SU-DHL-6 (cell line): Measurements from ENCODE around the gene CXCL10.

Experiments
- H2AFZ ChIP-seq: fragments of 200-600 bp; sonication (generic); 2 replicates; pipeline ENCODE4 v1.6.1; 2014; ENCODE audit warnings: low read depth, mild to moderate bottlenecking, moderate library complexity, mixed read lengths, antibody characterized with exemption, low read length; ENCODE audit not compliant: severe bottlenecking
- H3F3A ChIP-seq: fragments of 200-600 bp; shearing (Covaris generic); 2 replicates; pipeline ENCODE4 v1.6.0; 2016; ENCODE audit warnings: antibody characterized with exemption, mild to moderate bottlenecking; ENCODE audit not compliant: insufficient read depth
- H3K27ac ChIP-seq: fragments of 200-600 bp; sonication (generic); 2 replicates; pipeline ENCODE4 v1.5.1; 2016; ENCODE audit warnings: low read depth, mild to moderate bottlenecking, low read length, moderate library complexity, mixed read lengths
- H3K27me3 ChIP-seq: fragments of 200-600 bp; sonication (generic), shearing (Covaris generic); 2 replicates; pipeline ENCODE4 v1.6.0; 2014; ENCODE audit warnings: mild to moderate bottlenecking, low read length
- H3K36me3 ChIP-seq: fragments of 200-600 bp; sonication (generic); 2 replicates; pipeline ENCODE4 v1.6.1; 2014; ENCODE audit warnings: mild to moderate bottlenecking, low read length, mixed read lengths
- H3K4me2 ChIP-seq: fragments of 300-600, 200-600 bp; shearing (Covaris generic), sonication (generic); 2 replicates; pipeline ENCODE4 v1.6.0; 2014; ENCODE audit warnings: low read length, low read depth, mild to moderate bottlenecking; ENCODE audit not compliant: poor library complexity, severe bottlenecking
- H3K4me3 ChIP-seq: fragments of 200-600 bp; sonication (generic); 2 replicates; pipeline ENCODE4 v1.5.1; 2014; ENCODE audit warnings: antibody characterized with exemption, low read length, mild to moderate bottlenecking, mixed read lengths; ENCODE audit not compliant: insufficient read depth, poor library complexity, severe bottlenecking
- H3K79me2 ChIP-seq: fragments of 200-600 bp; sonication (generic); 2 replicates; pipeline ENCODE4 v1.6.1; 2014; ENCODE audit warnings: mild to moderate bottlenecking, low read length, moderate library complexity; ENCODE audit not compliant: insufficient read depth
- H3K9ac ChIP-seq: fragments of 200-600 bp; sonication (generic); 2 replicates; pipeline ENCODE4 v1.7.0; 2014; ENCODE audit warnings: mild to moderate bottlenecking, low read length
- H3K9me2 ChIP-seq: fragments of 200-600 bp; sonication (generic); replicated peaks from 2 replicates; pipeline ENCODE4 v1.6.1; 2014; ENCODE audit warnings: low read length; ENCODE audit not compliant: insufficient read depth
- H3K9me3 ChIP-seq: fragments of 200-600 bp; sonication (generic); 2 replicates; pipeline ENCODE4 v1.6.1; 2014; ENCODE audit warnings: low read length, mixed read lengths; ENCODE audit not compliant: insufficient read depth
- H4K20me1 ChIP-seq: fragments of 200-600 bp; sonication (generic); 2 replicates; pipeline ENCODE4 v1.6.1; 2014; ENCODE audit warnings: low read depth, mild to moderate bottlenecking, antibody characterized with exemption, low read length, moderate library complexity, mixed read lengths
- EZH2phosphoT487 ChIP-seq: fragments of 200-600 bp; sonication (generic), shearing (Covaris generic); conservative IDR thresholded peaks from 2 replicates; pipeline ENCODE4 v1.6.1; 2018; ENCODE audit warnings: mild to moderate bottlenecking, antibody characterized with exemption, low read length, moderate library complexity, mixed read lengths
- TF ChIP-seq, protein P1 (sequence below): fragments of 200-600 bp; sonication (generic); IDR thresholded peaks from one replicate; pipeline ENCODE4 v1.5.1; 2017; ENCODE audit warnings: antibody characterized with exemption, mild to moderate bottlenecking, low read length, moderate library complexity; ENCODE audit not compliant: insufficient read depth, poor library complexity, severe bottlenecking

The CXCL10 gene

DNA sequence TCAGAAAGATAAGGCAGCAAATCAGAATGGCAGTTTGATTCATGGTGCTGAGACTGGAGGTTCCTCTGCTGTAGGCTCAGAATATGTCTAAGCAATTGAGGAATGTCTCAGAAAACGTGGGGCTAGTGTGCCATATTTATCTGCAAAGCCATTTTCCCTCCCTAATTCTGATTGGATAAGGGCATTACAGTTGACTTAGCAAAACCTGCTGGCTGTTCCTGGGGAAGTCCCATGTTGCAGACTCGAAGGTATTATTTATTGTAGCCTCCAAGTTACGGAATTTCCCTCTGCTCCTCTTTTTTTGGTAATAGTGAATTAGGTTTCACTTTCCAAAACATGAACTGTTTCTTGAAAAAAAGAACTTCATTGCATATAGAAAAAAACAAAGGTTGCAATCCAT is at the start of gene CXCL10:
CXCL10 (minus strand) TSS at position 109 of the 400 bp plus-strand sequence; CDS start at position 43, 66 bp downstream.
- H2AFZ ChIP-seq: no peak within 1 kb of the TSS
- H3K4me2 ChIP-seq: no peak within 1 kb of the TSS

DNA sequence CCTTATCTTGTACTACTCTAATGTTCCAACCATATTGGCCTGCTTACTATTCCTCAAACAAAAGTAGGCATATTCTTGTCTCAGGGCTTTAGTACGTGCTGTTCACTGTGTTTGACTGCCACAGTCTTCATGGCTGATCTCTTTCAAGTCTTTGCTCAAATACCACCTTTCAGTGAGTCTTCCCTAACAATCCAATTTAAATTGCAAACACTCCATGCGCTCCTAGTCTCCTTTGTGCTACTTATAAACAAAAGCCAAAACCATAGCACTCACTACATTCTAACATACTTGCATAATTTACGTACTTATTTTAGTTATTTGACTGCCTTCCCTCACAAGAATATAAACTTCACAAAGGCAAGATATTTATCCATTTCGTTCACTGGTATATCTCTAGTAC is 49.5 kb upstream of the CXCL10 start:
- H3K79me2 ChIP-seq: no peaks in the 10 kb centered on the region
- H3K9ac ChIP-seq: no peak overlapping the region
- H3K27ac ChIP-seq: no peak overlapping the region
- TF ChIP-seq EZH2phosphoT487: no peak
- TF ChIP-seq, protein P1, sequence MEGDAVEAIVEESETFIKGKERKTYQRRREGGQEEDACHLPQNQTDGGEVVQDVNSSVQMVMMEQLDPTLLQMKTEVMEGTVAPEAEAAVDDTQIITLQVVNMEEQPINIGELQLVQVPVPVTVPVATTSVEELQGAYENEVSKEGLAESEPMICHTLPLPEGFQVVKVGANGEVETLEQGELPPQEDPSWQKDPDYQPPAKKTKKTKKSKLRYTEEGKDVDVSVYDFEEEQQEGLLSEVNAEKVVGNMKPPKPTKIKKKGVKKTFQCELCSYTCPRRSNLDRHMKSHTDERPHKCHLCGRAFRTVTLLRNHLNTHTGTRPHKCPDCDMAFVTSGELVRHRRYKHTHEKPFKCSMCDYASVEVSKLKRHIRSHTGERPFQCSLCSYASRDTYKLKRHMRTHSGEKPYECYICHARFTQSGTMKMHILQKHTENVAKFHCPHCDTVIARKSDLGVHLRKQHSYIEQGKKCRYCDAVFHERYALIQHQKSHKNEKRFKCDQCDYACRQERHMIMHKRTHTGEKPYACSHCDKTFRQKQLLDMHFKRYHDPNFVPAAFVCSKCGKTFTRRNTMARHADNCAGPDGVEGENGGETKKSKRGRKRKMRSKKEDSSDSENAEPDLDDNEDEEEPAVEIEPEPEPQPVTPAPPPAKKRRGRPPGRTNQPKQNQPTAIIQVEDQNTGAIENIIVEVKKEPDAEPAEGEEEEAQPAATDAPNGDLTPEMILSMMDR: no peak
- no peaks in the 10 kb centered on the region for H3K36me3 ChIP-seq
- no peaks in the 10 kb centered on the region for H3F3A ChIP-seq
- no peak overlapping the region for H3K4me3 ChIP-seq
- H3K4me2 ChIP-seq: no peak overlapping the region
- H2AFZ ChIP-seq: no peak overlapping the region
- no peaks in the 10 kb centered on the region for H3K9me2 ChIP-seq
- H4K20me1 ChIP-seq: no peaks in the 10 kb centered on the region
- no peaks in the 10 kb centered on the region for H3K27me3 ChIP-seq
- H3K9me3 ChIP-seq: no peaks in the 10 kb centered on the region

More for the DNA sequence above, at the start of gene CXCL10:
- no peaks in the 10 kb centered on the region for H3K79me2 ChIP-seq
- no peaks in the 10 kb centered on the region for H3F3A ChIP-seq
- no peaks in the 10 kb centered on the region for H4K20me1 ChIP-seq
- no peaks in the 10 kb centered on the region for H3K36me3 ChIP-seq
- TF ChIP-seq, protein P1: no peak
- no peak for TF ChIP-seq EZH2phosphoT487
- no peak within 1 kb of the TSS for H3K4me3 ChIP-seq
- no peak within 1 kb of the TSS for H3K27ac ChIP-seq
- no peaks in the 10 kb centered on the region for H3K9me3 ChIP-seq
- no peaks in the 10 kb centered on the region for H3K27me3 ChIP-seq
- no peaks in the 10 kb centered on the region for H3K9me2 ChIP-seq
- H3K9ac ChIP-seq: no peak within 1 kb of the TSS

DNA sequence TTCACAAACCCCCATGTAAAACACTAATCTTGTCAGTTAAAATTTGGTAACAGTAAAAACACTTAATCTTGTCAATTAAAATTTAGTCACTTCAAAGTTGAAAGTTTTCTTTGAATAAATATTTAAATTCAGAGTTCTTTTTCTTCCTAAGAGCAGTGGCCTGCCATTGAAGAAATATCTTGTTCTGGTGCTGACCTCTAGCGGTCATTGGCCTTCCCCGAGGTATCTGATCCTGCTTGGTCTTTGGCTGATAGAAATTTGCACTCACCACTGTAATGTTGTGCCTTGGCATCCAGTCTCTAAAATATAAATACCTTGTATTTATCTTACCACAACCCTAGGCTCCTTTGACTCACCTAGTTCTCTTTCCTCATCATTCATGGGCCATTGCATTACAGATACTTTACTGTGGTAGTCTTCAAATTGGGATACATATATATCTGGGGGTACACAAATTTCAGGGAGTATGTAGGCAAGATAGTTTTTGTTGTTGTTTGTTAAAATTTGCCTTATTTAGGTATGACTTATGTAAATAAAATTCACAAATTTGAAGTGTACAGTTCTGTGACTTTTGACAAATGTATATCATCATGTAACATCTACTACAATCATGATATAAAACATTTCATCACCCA is 44.5 kb upstream of the CXCL10 start:
- Histone ChIP-seq H3K79me2 (no peaks in the 10 kb centered on the region), H3K9ac (no peak overlapping the region), H3F3A (no peaks in the 10 kb centered on the region), H3K27ac (no peak overlapping the region), H3K9me2 (no peaks in the 10 kb centered on the region), H2AFZ (no peak overlapping the region), H3K27me3 (no peaks in the 10 kb centered on the region), H3K9me3 (no peaks in the 10 kb centered on the region), H3K36me3 (no peaks in the 10 kb centered on the region), H4K20me1 (no peaks in the 10 kb centered on the region), H3K4me3 (no peak overlapping the region), H3K4me2 (no peak overlapping the region)
- TF ChIP-seq EZH2phosphoT487: no peak
- TF ChIP-seq, protein P1: peak; percentile 33
